Activated CD4-positive, alpha-beta T cell treated with anti-CD3 and anti-CD28 coated beads, Interleukin-2, amount 50 U/mL, for 1 hour (primary cell): ENCODE results near the gene SERPINA5.
"Not testable (repeated sequence)": the region's sequence is repeated elsewhere in the genome, so short reads cannot be mapped to it uniquely, and the experiment has no call there.

Experiments
- DNase-seq: peaks from one replicate; pipeline ENCODE4 v3.0.0-alpha.2; 2020

Gene SERPINA5

DNA sequence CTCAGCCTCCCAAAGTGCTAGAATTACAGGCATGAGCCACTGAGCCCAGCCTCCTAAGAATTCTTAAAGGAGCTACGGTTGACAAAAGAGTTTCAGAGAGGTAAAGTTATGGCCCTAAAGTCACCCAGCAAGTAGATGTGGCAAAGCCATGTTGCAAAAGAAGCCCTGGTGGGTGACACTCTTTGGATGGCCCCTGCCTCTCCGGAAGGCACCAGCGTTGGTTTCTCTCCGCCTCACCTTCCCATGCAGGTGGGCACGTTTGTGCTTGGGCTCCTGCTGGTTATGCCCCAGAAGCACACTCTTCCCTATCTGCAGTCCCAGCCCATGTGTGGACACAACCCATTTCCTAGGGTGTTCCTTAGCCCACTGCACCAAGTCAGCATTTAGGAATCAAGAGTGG lies 21.5 kb downstream of the SERPINA5 start:
- DNase-seq = no peak

GRCh38 chr14:94605361-94605760 lies 24.1 kb downstream of the SERPINA5 start:
- DNase-seq = no peak

DNA sequence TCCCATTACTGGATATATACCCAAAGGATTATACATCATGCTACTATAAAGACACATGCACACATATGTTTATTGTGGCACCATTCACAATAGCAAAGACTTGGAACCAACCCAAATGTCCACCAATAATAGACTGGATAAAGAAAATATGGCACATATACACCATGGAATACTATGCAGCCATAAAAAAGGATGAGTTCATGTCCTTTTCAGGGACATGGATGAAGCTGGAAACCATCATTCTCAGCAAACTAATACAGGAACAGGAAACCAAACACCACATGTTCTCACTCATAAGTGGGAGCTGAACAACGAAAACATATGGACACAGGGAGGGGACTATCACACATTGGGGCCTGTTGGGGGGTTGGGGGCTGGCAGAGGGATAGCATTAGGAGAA lies 27.7 kb downstream of the SERPINA5 start:
- not testable (repeated sequence) for DNase-seq

DNA sequence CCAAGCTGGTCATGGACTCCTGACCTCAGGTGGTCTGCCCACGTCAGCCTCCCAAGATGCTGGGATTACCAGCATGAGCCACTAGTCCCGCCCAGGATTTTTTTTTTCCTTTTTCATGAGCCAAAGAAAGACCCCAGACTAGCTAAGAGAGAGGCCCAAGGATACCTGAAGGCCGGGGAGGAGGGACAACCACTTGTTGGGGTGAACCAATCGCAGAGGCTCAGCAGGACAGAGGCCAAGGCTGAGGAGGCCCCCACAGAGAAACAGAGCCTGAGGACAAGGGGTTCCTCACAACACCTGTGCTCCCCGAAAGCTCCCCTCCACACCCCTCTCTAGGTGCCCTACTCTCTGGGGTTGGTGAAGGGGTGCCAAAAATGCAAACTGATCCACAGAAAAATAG lies 30.0 kb downstream of the SERPINA5 start:
- no peak for DNase-seq

- no peak for DNase-seq
Observed at GRCh38 chr14:94612174-94612573, 30.9 kb downstream of the SERPINA5 start, which contains the start of gene SERPINA3. SERPINA3 (plus strand) TSS chr14:94612391; CDS start chr14:94614442, 2,051 bp downstream.

DNA sequence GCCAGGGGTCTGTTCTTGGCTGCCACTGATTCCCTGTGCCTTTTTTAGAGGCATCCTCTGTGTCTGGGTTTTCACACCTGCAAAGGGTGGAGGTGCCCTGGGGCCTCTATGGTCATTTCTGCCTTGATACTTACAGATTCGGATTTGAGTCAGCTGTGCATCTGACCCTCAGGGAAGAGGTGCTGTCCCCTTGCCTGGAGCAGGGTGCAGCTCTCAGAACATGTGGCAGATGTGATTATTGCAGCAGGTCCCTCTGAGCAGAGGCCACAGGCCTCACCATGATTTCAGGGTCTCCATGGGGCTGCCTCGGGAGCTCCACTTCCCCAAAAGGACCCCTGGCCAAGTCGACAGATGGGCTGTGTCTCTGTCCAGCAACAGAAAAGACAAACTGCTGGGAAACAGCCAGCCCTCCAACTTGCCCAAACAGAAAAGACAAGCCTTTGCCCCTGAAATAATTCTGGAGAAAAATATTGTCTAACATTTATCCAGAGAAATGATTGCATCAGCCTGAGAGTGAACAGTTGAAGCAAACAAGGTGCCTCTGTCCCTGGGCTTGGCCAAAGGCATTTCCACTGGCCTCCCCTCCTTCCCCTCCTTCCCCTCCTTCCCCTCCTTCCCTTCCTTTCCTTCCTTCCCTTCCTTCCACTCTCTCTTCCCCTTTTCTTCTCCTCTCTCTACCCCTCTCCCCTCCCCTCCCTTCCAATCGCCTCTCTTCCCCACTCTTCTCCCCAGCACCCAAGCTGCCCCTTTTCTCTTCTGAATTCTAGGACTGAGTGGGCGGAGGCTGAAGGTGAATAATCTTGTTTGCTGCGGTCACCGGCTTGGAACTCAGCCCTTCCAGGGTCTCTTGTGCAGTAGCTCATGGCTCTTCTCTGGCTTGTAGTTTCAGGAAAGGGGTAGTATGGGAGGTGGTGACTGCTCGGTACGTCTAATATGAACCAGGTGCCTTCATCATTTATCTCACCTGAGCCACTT lies 31.6 kb downstream of the SERPINA5 start:
- no peak for DNase-seq

DNA sequence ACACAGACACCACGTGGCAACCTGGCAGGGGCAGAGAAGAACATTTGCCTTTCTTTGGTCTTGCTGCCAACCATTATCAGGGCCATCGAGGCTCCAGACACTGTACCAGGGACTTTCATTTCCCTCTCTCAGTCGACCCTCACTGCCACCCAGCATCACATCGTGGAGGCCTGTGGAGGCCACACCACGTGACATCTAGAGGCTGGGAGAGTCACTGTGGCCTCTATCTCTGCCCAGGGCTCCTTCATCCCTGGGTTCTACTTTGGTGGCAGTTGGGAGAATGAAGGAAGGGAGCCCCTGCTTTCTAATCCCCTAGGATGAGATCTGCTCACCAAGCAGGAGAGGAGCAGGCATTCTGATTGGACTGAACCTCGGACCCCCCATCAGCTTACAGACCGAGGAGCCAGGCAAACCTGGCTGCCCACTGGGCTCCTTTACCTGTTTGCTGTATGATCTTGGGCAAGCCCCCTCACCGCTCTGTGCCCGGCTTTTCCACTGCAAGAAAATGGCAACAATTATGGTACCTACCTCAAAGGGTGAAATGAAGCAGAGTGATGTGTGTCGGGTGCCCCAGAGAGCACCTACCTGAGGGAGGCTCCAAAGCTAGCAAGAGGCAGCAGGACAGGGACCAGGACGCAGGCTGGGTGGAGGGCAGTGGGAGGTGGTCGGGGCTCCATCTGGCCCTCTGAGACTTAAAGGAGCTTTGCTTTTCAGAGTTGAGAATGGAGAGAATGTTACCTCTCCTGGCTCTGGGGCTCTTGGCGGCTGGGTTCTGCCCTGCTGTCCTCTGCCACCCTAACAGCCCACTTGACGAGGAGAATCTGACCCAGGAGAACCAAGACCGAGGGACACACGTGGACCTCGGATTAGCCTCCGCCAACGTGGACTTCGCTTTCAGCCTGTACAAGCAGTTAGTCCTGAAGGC lies 32.8 kb downstream of the SERPINA5 start:
- no peak for DNase-seq

- DNase-seq = no peak
Observed at GRCh38 chr14:94614802-94615201, 33.6 kb downstream of the SERPINA5 start.

DNA sequence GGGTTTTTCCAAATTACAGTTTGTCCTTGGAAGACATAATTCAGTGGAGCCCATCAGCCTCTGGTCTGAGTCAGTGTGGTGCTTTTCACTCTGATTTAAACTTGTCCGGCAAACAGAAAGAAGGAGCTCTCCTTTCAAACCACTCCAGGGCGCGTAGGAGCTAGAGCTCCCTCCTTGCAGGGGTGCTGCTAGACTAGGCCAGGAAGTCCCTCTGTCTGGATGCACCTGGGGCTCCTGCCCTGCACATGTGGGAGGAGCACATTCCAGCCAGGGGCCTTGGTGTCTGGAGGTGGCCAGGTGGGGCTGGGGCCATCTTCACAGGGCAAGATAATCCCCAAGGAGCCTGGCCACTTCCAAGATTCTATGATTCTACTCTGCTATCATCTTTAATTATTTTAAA lies 34.0 kb downstream of the SERPINA5 start:
- no peak for DNase-seq

GRCh38 chr14:94615823-94616570 lies 34.8 kb downstream of the SERPINA5 start:
- DNase-seq = no peak

GRCh38 chr14:94617366-94617941 lies 36.2 kb downstream of the SERPINA5 start:
- no peak for DNase-seq

- DNase-seq = no peak
Observed at GRCh38 chr14:94617988-94618822, 37.0 kb downstream of the SERPINA5 start.

GRCh38 chr14:94619297-94619696 lies 38.1 kb downstream of the SERPINA5 start:
- DNase-seq = no peak

- DNase-seq = no peak
Observed at GRCh38 chr14:94620597-94620996, 39.4 kb downstream of the SERPINA5 start.

- no peak for DNase-seq
Observed at GRCh38 chr14:94621358-94622134, 40.3 kb downstream of the SERPINA5 start.

DNA sequence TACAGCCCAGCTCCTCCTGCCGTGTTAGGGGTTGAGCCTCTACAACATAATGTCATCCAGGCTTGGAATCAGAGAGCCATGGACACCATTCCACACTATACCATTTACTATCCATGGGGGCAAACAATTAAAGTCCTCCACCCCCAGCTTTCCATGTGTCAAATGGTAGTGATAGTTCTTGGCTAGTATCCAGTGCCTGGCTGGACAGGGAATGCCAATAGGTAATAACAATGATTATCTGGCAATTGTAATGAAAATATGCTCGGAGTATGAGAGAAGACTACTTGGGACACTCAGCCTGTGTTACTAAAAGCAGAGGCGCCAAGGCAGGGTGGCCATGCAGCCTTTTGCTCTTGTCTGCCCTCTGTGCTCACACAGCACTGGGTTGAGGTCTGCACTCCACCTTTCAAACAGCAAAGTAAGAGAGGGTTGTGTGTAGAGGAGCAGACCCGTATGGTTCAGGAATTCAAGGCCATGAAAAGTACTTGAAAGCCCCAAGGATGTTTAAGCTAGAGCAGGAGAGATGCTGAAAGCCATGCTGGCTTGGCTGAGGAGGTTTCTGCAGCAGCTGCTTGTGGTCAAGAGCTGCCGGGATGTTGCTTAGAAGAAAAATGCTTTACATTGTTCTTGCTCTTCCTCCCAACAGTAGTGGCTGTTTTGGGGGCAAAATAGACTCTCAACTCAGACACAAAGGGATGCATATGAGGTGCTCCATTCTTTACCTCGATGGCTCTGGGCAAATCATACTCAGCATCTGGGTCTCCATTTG lies 41.6 kb downstream of the SERPINA5 start:
- DNase-seq = no peak

DNA sequence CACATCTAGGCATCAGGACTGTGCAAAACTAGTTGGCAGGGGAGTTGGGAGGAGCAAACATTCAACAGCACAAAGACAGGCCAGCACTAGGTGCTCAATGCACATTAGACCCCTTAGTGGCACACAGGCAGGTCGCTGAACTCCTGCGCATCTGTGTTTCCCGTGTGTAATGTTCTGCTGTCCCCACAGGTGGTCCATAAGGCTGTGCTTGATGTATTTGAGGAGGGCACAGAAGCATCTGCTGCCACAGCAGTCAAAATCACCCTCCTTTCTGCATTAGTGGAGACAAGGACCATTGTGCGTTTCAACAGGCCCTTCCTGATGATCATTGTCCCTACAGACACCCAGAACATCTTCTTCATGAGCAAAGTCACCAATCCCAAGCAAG lies 42.2 kb downstream of the SERPINA5 start:
- no peak for DNase-seq

GRCh38 chr14:94623856-94624499 lies 42.8 kb downstream of the SERPINA5 start:
- no peak for DNase-seq
